ENCODE measurements around the gene ADAMTS14.

Gene ADAMTS14

GRCh38 chr10:70699063-70699658 is 26.9 kb downstream of the ADAMTS14 start:
- no peak overlapping the region for H3K4me3 ChIP-seq (ENCODE audit: low read depth, low read length)
- TF ChIP-seq CTCF (IDR thresholded peaks at IDR 0.05; ENCODE audit: low read depth, low read length), result no peak

GRCh38 chr10:70699659-70700174 is 27.4 kb downstream of the ADAMTS14 start:
- TF ChIP-seq CTCF (IDR thresholded peaks at IDR 0.05; ENCODE audit: low read depth, low read length), result no peak
- no peak overlapping the region for H3K4me3 ChIP-seq (ENCODE audit: low read depth, low read length)

- no peak for TF ChIP-seq CTCF (IDR thresholded peaks at IDR 0.05; ENCODE audit: low read depth, low read length)
These were observed 30.0 kb downstream of the ADAMTS14 start for GRCh38 chr10:70702190-70702763.

GRCh38 chr10:70704211-70704610 is 31.9 kb downstream of the ADAMTS14 start:
- TF ChIP-seq CTCF (IDR thresholded peaks at IDR 0.05; ENCODE audit: low read depth, low read length), result no peak
- H3K4me3 ChIP-seq (ENCODE audit: low read depth, low read length), result no peak overlapping the region

More at GRCh38 chr10:70702190-70702763, 30.0 kb downstream of the ADAMTS14 start:
- no peak overlapping the region for H3K4me3 ChIP-seq (ENCODE audit: low read depth, low read length)

GRCh38 chr10:70705121-70705861 is 33.0 kb downstream of the ADAMTS14 start:
- TF ChIP-seq CTCF (IDR thresholded peaks at IDR 0.05; ENCODE audit: low read depth, low read length), result no peak
- no peak overlapping the region for H3K4me3 ChIP-seq (ENCODE audit: low read depth, low read length)

- H3K4me3 ChIP-seq (ENCODE audit: low read depth, low read length), result no peak overlapping the region
- no peak for TF ChIP-seq CTCF (IDR thresholded peaks at IDR 0.05; ENCODE audit: low read depth, low read length)
These were observed 38.9 kb downstream of the ADAMTS14 start for GRCh38 chr10:70711177-70711576.

GRCh38 chr10:70711911-70712310 is 39.6 kb downstream of the ADAMTS14 start:
- no peak overlapping the region for H3K4me3 ChIP-seq (ENCODE audit: low read depth, low read length)
- TF ChIP-seq CTCF (IDR thresholded peaks at IDR 0.05; ENCODE audit: low read depth, low read length), result no peak
